Retina (tissue), 1 donor: ENCODE results near the gene IFT88.

Experiments
- DNase-seq: peaks from one replicate; pipeline ENCODE4 v3.0.0-alpha.2; 2016

The IFT88 gene

GRCh38 chr13:20566898-20567874, at the start of gene IFT88:
IFT88 (plus strand) TSS chr13:20567157; CDS start chr13:20574386, 7,229 bp downstream.
- DNase-seq = peak; percentile 95

DNA sequence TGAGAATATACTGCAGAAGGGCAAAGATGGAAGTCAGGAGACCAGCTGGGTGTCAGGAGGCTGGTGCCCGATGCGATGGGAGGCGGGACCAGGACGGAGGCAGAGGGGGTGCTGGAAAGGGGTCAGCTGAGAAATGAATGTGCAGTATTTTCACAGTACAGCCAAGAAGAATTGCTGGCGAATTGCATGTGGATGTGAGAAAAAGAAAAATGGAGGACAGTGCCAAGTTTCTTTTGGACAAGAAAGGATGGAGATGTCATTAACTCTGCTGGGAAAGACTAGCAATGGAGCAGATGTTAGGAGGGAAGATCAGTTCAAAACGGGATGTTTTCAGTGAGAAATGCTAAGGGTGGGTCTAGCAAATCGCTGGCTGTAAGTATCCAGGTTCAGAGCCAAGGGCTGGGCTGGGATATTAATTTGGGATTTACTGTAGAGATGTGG, 48.3 kb upstream of the IFT88 start:
- no peak for DNase-seq

- DNase-seq = no peak
Observed at GRCh38 chr13:20519875-20520274, 47.1 kb upstream of the IFT88 start.

- no peak for DNase-seq
Observed at GRCh38 chr13:20521364-20522115, 45.4 kb upstream of the IFT88 start.

DNA sequence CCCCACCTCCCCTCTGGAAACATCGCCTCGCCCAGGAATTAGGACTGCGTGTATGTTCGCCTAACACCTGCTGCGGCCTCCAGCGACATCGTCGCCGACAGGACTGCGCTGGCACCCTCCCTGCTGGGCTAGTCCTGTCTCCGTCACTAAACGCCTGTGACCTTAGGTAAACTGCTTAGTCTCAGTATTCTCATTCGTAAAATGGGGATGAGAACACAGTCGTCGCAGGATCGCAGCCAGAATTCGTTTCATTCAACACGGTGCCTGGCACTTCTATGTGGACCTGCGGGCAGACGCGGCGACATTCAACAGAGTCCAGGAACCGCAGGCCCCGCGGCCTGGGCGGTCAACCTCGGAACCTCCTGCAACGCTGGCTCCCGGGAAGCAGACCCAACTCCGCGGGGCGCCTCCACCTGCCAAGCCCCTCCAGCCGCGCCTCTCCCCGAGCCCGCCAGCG, 41.8 kb upstream of the IFT88 start:
- no peak for DNase-seq

DNA sequence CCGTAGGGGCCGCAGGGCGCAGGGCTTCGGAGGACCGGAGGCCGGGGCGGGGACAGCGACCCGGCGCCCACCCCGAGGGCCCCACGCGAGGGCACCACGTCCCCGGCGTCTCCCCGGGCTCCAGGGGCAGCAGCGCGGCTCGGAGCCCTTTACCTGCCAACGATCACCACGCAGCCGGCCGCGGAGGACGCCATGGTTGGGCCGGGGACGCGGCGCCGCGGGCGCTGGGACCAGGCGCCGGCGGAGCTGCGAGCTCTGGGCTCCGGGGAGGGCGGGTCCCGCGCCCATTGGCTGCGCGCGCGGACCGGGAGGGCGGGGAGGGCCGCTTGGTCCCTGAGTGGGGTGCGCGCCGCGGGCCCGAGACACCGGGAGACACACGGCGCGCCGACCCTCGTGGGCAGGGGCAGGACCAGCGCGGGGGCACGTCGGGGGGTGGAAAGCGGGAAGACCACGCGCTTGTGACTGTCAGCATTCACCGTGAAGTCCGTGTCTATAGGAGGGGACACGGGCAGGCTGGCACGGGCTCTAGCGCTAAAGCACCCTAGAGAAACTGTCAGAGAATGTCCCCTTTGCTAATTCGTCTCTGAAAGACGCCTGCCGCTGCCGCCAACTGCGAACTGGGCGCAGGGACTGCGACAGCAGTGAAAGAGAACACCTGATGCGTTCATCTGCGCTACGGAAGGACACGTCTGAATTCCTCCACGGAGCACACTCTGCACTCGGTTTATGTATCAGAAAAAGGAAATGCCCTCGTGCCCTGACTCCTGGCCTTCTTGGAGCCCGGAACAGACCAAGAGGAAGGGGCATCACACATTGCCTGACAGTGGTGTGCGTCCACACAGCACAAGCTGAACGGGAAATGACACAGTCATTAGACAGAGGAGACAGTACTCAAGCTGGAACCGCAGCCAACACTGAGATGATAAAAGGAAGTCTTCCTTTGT, 41.1 kb upstream of the IFT88 start, which contains the start of gene CRYL1:
TSS of gene CRYL1 (minus strand) at position 257 of the 944 bp plus-strand sequence. CDS start at position 194, 63 bp downstream.
- peak; percentile 79 for DNase-seq

- peak; percentile 28 for DNase-seq
Observed at GRCh38 chr13:20526664-20527063, 40.3 kb upstream of the IFT88 start.

DNA sequence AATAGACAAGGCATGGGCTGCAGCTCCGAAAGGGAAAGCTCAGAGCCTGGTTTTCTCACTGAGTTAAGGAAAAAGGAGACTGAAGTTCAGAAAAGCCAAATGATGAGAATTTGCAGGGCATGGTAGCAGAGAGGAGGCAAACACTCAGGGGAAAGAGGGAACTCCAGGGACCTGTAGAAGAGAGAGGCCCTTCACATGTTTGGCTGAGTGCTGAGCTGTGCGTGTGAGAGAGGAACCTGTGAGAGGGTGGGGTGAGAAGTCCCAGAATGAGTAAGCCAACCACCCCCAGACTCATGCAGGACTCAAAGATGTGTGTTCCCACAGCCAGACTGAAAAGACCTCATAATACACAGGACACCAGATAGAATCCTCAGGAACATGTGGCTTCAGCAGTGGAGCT, 38.5 kb upstream of the IFT88 start:
- DNase-seq = no peak

DNA sequence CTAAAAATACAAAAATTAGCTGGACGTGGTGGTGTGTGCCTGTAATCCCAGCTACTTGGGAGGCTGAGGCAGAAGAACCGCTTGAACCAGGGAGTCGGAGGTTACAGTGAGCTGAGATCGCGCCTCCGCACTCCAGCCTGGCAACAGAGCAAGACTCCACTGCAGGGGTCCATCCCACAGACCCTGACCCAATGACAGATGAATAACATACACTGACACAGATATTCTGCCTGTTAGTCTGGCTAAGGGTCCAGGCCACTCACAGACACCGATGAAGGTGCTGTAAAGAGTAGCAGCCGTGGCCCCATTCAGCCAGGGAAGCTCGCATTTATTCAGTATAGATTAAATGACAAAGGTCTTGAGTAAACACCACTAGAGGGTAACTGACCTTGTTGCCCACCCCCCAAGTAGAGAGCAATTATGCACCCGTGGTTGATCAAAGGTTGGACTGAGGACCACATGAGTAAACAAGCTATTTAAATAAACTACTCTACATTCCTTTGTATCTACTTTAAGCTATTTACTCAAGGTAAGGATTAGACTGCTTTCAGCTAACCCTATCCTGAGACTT, 32.8 kb upstream of the IFT88 start:
- DNase-seq = no peak

GRCh38 chr13:20536992-20537391, 30.0 kb upstream of the IFT88 start:
- no peak for DNase-seq

- no peak for DNase-seq
Observed at GRCh38 chr13:20544201-20544923, 22.6 kb upstream of the IFT88 start.

- DNase-seq = no peak
Observed at GRCh38 chr13:20546556-20546955, 20.4 kb upstream of the IFT88 start.

- no peak for DNase-seq
Observed at GRCh38 chr13:20547479-20547908, 19.5 kb upstream of the IFT88 start.

DNA sequence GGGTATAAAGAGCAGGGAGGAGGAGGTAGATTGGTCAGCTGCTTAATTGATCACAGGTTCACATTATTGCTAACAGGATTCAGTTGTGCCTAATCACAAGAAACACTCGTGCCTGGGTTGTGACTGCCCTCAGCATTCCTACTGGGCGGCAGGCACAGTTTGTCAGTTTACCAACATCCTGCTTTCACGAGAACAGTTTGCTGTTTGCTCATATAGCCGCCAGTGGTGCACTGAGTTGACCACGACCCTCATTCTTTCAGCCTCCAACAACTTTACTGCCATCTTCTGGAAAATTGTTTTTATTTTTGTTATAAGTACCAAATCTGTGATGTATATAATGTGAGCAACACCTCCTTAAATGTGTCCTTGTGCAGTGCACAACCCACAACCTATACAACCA, 16.2 kb upstream of the IFT88 start:
- DNase-seq = no peak

GRCh38 chr13:20553311-20553710, 13.6 kb upstream of the IFT88 start:
- DNase-seq = peak; percentile 60

- no peak for DNase-seq
Observed at GRCh38 chr13:20558982-20559381, 8.0 kb upstream of the IFT88 start.

DNA sequence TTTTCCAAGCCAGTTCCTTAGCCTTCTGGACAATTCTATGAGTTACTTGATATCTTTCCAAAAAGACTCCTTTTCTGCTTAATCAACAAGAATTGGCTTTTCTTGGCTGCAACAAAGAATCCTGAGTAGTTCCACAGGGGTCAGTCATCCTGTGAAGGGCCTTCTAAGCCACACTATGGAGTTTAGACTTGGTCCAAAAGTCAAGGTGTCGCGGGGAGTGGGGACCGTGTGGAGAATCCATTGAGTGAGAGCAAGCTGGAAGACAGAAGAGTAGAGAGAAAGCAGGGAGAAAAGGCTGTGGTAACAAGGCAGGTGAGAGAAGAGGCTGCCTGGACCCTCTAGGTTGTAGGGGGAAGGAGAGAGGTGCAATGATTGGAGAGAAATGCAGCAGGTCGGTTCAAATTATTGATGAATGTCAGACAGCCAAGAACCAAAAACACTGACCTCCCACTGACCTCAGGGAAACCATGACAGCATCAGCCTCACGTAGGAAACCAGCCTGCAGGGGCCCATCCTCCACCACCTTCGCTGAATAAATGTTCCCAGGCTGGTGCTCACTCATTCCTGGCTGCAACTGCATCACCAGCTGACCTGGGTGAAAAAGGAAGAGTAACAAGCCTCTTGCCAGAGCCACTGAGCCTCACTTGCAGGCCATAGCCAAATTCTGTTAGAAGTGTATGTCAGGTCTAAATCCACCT, 7.1 kb upstream of the IFT88 start:
- peak; percentile 8 for DNase-seq

- DNase-seq = peak; percentile 20
Observed at GRCh38 chr13:20561741-20562140, 5.2 kb upstream of the IFT88 start.

GRCh38 chr13:20565115-20565736, 1.7 kb upstream of the IFT88 start:
- no peak for DNase-seq

DNA sequence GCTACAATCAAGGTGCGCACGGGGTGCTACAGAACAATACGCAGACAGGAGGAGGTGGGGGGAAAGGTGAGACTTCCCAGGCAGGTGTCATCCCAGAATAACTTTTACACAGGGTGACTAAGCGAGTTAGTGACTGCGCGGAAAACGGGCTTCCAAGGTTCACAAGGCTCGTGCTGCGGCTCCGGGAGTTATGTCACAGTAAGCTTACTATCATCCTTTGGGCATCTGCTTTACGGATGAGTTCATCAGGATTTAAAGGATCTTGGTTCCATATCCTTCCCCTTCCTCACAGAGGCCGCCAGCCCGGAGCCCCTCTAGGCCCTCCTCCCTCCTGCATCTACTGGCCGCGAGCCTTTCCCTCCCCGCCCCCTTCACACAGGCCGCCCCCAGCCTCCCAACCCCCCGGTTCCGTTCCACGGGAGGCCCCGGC, 474 bp upstream of the IFT88 start:
- DNase-seq = no peak
